A549 (cell line): Measurements from ENCODE around the gene LRP5. TPM values are rescaled to one million over a fixed set of nuclear protein-coding genes. Genes with fewer than 3 reads are reported as not detected.

Experiments used
- ATAC-seq, 2 experiments: fragments of 200-7000 bp in 1 of 2; fragments of >200 bp in 1 of 2; cut with Nextera tagmentation in 1 of 2; cut with Tn5 transposase in 1 of 2; 3 replicates each; pipeline versions ENCODE4 v1.8.0 to v1.9.1; 2018 to 2020; ENCODE audit warnings: mild to moderate bottlenecking in 1 of 2, moderate library complexity in 1 of 2
- CTCF ChIA-PET: fragments of 300-600 bp; sonication (Branson Sonifier 250); formaldehyde crosslinking; extraction: SDS; loops from one replicate; lab custom pipeline; 2021; ENCODE audit warnings: antibody characterized with exemption, inconsistent platforms; lab: Yijun Ruan, JAX
- POLR2A ChIA-PET: fragments of 350-600 bp; formaldehyde crosslinking; extraction: SDS; loops from one replicate; lab custom pipeline; 2021; ENCODE audit warnings: antibody characterized with exemption, inconsistent platforms; lab: Yijun Ruan, JAX
- DNase-seq, 2 experiments: peaks; one replicate each; pipeline versions ENCODE4 v3.0.0 to v3.0.0-alpha.2; 2011 to 2016; ENCODE audit warnings: low read depth in 1 of 2, low spot score in 1 of 2
- FAIRE-seq: peaks from 2 replicates; lab custom pipeline; 2011; peaks lifted over from hg19 to GRCh38; lab: Jason Lieb, UNC
- H3K27ac ChIP-seq, 2 experiments: fragments of >200 bp; sonication (Bioruptor Twin); formaldehyde crosslinking; 3 replicates each; pipeline ENCODE4 v1.5.1; 2016 to 2017
- H3K4me1 ChIP-seq: fragments of >200 bp; sonication (Bioruptor Twin); formaldehyde crosslinking; 3 replicates; pipeline ENCODE4 v1.6.1; 2016
- H3K4me2 ChIP-seq: fragments of >200 bp; sonication (Bioruptor Twin); formaldehyde crosslinking; 3 replicates; pipeline ENCODE4 v1.6.1; 2016
- H3K4me3 ChIP-seq: fragments of >200 bp; sonication (Bioruptor Twin); formaldehyde crosslinking; 3 replicates; pipeline ENCODE4 v1.5.1; 2016
- H3K9me3 ChIP-seq: fragments of >200 bp; sonication (Bioruptor Twin); formaldehyde crosslinking; 3 replicates; pipeline ENCODE4 v1.6.1; 2016
- BHLHE40 ChIP-seq: IDR thresholded peaks from 2 replicates; pipeline ENCODE4 v1.6.1; 2012; ENCODE audit warnings: low read depth, low read length, inconsistent platforms
- CBX2 ChIP-seq: fragments of 200-600 bp; sonication (generic); IDR thresholded peaks from 2 replicates; pipeline ENCODE4 v1.6.1; 2016; ENCODE audit warnings: low read depth, mild to moderate bottlenecking, borderline replicate concordance
- ELK1 ChIP-seq: fragments of 150-350 bp; IDR thresholded peaks from 2 replicates; pipeline ENCODE4 v1.6.1; 2014; ENCODE audit warnings: low read depth, mild to moderate bottlenecking, low read length
- FOSB ChIP-seq: fragments of 250-450 bp; sonication (Bioruptor Pico); IDR thresholded peaks from 2 replicates; pipeline ENCODE4 v1.5.0; 2020; ENCODE audit warnings: mild to moderate bottlenecking, moderate library complexity
- JUN ChIP-seq, 2 experiments: fragments of >200 bp; sonication (Bioruptor Twin); formaldehyde crosslinking; IDR thresholded peaks; 2 replicates in 1 of 2; 3 replicates in 1 of 2; pipeline ENCODE4 v1.6.1; 2016 to 2017
- JUNB ChIP-seq: fragments of >200 bp; sonication (Bioruptor Twin); formaldehyde crosslinking; IDR thresholded peaks from 2 replicates; pipeline ENCODE4 v1.6.1; 2016
- MAFK ChIP-seq: fragments of 450-650 bp; IDR thresholded peaks from 2 replicates; pipeline ENCODE4 v1.6.1; 2014; ENCODE audit not compliant: partially characterized antibody
- MAX ChIP-seq: IDR thresholded peaks from 2 replicates; pipeline ENCODE4 v1.6.1; 2012
- MAZ ChIP-seq: fragments of 150-350 bp; IDR thresholded peaks from 2 replicates; pipeline ENCODE4 v1.6.1; 2014; ENCODE audit warnings: antibody characterized with exemption, low read depth, low read length, borderline replicate concordance
- MYC ChIP-seq: IDR thresholded peaks from 2 replicates; pipeline ENCODE4 v1.6.1; 2012; ENCODE audit warnings: mild to moderate bottlenecking, inconsistent platforms, low read length, improper control_type of control experiment, borderline replicate concordance
- NR3C1 ChIP-seq: fragments of >200 bp; sonication (Bioruptor Twin); formaldehyde crosslinking; IDR thresholded peaks from 3 replicates; pipeline ENCODE4 v1.6.1; 2017
- POLR2AphosphoS2 ChIP-seq: conservative IDR thresholded peaks from 2 replicates; pipeline ENCODE4 v1.6.1; 2012; ENCODE audit warnings: low read length, improper control_type of control experiment, inconsistent platforms
- RCOR1 ChIP-seq: fragments of 150-350 bp; IDR thresholded peaks from 2 replicates; pipeline ENCODE4 v1.6.1; 2014; ENCODE audit warnings: antibody characterized with exemption, low read length, low read depth
- SMC3 ChIP-seq: fragments of >200 bp; sonication (Bioruptor Twin); formaldehyde crosslinking; IDR thresholded peaks from 3 replicates; pipeline ENCODE4 v1.6.1; 2018; ENCODE audit warnings: inconsistent platforms
- TFCP2L1 ChIP-seq: fragments of 250-450 bp; sonication (Bioruptor Pico); IDR thresholded peaks from 2 replicates; pipeline ENCODE4 v1.5.0; 2021; ENCODE audit warnings: mild to moderate bottlenecking
- ZNF302 ChIP-seq: fragments of 250-450 bp; sonication (Bioruptor Pico); IDR thresholded peaks from 2 replicates; pipeline ENCODE4 v1.9.0; 2021; ENCODE audit warnings: inconsistent platforms, mild to moderate bottlenecking, moderate library complexity
- ZSCAN20 ChIP-seq: fragments of 250-450 bp; sonication (Bioruptor Pico); IDR thresholded peaks from 2 replicates; pipeline ENCODE4 v1.8.0; 2022; ENCODE audit warnings: mild to moderate bottlenecking, moderate library complexity
- WGBS: methylation state at CpG from one replicate; pipeline ENCODE4 v1.1.6; 2017; ENCODE audit errors: missing lambda C conversion rate; 5-methylcytosine and 5-hydroxymethylcytosine counted together
- polyA plus RNA-seq, 4 experiments: library from polyadenylated mRNA; depleted of rRNA in 3 of 4; stranded (reverse); fragments of >200 nt; fragmentation: RNase III in 1 of 4; extraction: RNeasy Plus Mini Kit Qiagen cat#74134 plus additional on column Dnase treatment in 1 of 4; gene quantifications; 2 replicates in 3 of 4; 3 replicates in 1 of 4; pipeline ENCODE4 v1.2.3, GENCODE V29; 2011 to 2017
- TF ChIP-seq, protein P1 (sequence below): fragments of 250-450 bp; sonication (Bioruptor Pico); IDR thresholded peaks from 2 replicates; pipeline ENCODE4 v1.5.0; 2021; ENCODE audit warnings: mild to moderate bottlenecking, moderate library complexity, borderline replicate concordance

LRP5 gene
- polyA plus RNA-seq, 2 of the 4 experiments (the other 2 are of a cell fraction): 10.9 to 32.3 TPM

DNA sequence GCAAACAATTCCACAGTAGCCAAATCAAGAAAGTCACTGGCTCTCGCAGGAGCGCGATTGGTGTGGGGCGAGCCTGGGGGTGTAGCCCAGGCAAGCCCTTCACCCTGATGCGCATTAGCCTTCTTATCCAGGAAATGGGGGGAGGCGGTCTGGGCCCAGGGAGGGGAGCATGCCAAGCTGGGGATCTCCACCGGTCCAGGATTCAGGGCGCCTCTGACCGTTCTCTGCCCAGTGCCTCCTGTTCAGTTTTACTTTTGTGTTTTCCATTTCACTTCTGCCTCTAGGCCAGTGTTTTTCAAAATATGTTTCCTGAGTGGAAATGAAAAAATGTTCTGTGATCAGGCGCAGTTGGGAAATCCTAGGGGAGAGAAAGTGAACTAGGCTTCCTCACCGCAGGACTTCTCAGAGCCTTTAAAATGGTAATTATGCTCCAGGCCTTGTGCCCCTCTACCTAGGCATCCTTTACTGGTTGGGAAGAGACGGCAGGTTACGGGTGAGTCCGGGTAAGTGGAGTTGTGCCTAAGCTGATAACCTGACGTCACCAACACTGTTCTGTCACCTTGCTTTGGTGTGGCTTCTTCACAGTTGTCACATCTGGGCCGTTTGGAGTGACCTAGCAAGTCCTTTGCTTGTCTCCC, 18.4 kb downstream of the LRP5 start:
- Histone ChIP-seq H3K4me2 (no peak overlapping the region), H3K27ac (peak overlapping the region in 1 of 2 experiments; percentile 26; a peak in 1 of 6 replicates), H3K9me3 (no peaks in the 10 kb centered on the region), H3K4me3 (no peak overlapping the region), H3K4me1 (peaks cover 13% of the 10 kb centered on the region; the same call in 2 of the 3 replicates)
- FAIRE-seq (no peak), DNase-seq (no peak), ATAC-seq (no peak)
- 88% methylated on average over 16 of the region's 16 CpGs for WGBS
- ChIA-PET POLR2A (no interaction called here), CTCF (interaction anchor here (0.7 to 5.3 kb wide), 6 partner anchors 23 to 1398 kb away, joined by 3 to 28 read pairs (median 6); no protein-coding TSS in a partner anchor)
- no peak for TF ChIP-seq JUNB
- no peak for TF ChIP-seq MYC
- no peak for TF ChIP-seq RCOR1

DNA sequence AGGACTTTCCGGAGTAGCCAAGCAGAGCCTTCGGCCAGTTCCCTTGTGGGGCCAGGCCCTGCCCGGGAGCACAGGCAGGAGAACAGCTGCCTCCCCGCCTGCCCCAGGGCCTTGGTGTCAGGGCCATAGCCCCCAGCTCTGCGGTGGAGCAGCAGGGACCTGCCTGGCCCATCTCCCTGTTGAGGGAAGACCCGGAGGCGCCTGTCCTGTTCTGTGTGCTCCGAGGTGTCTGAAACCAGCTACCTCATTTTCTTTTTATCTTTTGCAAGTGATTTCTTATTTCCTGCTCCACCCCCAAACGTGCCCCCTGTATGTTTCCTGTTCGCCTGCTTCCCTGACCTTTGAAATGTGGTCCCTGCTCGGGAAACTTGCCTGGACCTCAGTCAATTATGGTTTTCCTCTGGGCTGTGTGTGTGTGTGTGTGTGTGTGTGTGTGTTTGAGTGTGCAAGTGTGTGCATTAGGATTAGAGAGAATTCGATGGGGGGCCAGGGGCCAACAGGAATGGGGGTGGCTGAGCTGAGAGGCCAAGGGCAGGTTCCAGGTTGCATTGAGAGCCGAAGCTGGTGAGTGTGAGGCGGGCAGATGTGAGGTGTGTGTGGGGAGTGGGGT, 19.1 kb downstream of the LRP5 start:
- TF ChIP-seq NR3C1 (no peak), BHLHE40 (no peak), MAFK (no peak), MAZ (no peak), POLR2AphosphoS2 (no peak), RCOR1 (no peak), JUN (IDR thresholded peaks at IDR 0.05) (no peak)
- peaks cover 11% of the 10 kb centered on the region; the same call in 2 of the 3 replicates for H3K4me1 ChIP-seq
- H3K9me3 ChIP-seq: no peaks in the 10 kb centered on the region
- H3K4me3 ChIP-seq: no peak overlapping the region
- CTCF ChIA-PET: interaction anchor here (0.7 to 5.3 kb wide), 6 partner anchors 11 to 1399 kb away, joined by 3 to 28 read pairs (median 4); no protein-coding TSS in a partner anchor
- POLR2A ChIA-PET: no interaction called here
- peak overlapping the region in 1 of 2 experiments; percentile 26; a peak in 1 of 6 replicates for H3K27ac ChIP-seq
- no peak for FAIRE-seq
- DNase-seq: no peak
- ATAC-seq: no peak
- H3K4me2 ChIP-seq: no peak overlapping the region
- 85% methylated on average over 13 of the region's 14 CpGs for WGBS

- ChIA-PET POLR2A (no interaction called here), CTCF (interaction anchor here (1.0 to 5.3 kb wide), 5 partner anchors 10 to 76 kb away, joined by 3 to 28 read pairs (median 4); no protein-coding TSS in a partner anchor)
- FAIRE-seq: no peak
- Histone ChIP-seq H3K4me3 (no peak overlapping the region), H3K4me1 (peaks cover 12% of the 10 kb centered on the region; the same call in 2 of the 3 replicates), H3K4me2 (no peak overlapping the region), H3K9me3 (no peaks in the 10 kb centered on the region), H3K27ac (no peak overlapping the region)
- TF ChIP-seq FOSB (CRISPR knock-in tag) (no peak), SMC3 (no peak), TFCP2L1 (CRISPR knock-in tag) (no peak), ELK1 (no peak), MAX (no peak), ZSCAN20 (CRISPR knock-in tag) (no peak), CBX2 (no peak), ZNF302 (CRISPR knock-in tag) (no peak)
- TF ChIP-seq, protein P1, sequence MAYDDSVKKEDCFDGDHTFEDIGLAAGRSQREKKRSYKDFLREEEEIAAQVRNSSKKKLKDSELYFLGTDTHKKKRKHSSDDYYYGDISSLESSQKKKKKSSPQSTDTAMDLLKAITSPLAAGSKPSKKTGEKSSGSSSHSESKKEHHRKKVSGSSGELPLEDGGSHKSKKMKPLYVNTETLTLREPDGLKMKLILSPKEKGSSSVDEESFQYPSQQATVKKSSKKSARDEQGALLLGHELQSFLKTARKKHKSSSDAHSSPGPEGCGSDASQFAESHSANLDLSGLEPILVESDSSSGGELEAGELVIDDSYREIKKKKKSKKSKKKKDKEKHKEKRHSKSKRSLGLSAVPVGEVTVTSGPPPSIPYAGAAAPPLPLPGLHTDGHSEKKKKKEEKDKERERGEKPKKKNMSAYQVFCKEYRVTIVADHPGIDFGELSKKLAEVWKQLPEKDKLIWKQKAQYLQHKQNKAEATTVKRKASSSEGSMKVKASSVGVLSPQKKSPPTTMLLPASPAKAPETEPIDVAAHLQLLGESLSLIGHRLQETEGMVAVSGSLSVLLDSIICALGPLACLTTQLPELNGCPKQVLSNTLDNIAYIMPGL (CRISPR knock-in tag): no peak
- no peak for ATAC-seq
- DNase-seq: no peak
- WGBS: 99% methylated on average over 9 of the region's 9 CpGs
Observed at GRCh38 chr11:68332186-68332585, 19.8 kb downstream of the LRP5 start.
